Thoracic aorta (tissue), 2 donors: ENCODE measurements around the gene SOX8. TPM values are rescaled to one million over a fixed set of nuclear protein-coding genes. Genes with fewer than 3 reads are reported as not detected.

Source experiments
- ATAC-seq: fragments of 150-250 bp; one replicate; pipeline ENCODE4 v1.8.0; 2017; ENCODE audit warnings: low read depth; ENCODE audit not compliant: insufficient number of reproducible peaks, low FRiP score
- DNase-seq: peaks from one replicate; pipeline ENCODE4 v3.0.0-alpha.2; 2020; ENCODE audit warnings: low spot score
- H3K27ac ChIP-seq, 2 donors: fragments of 200-600 bp; sonication (generic); 1 replicate in 1 of 2; 2 replicates in 1 of 2; pipeline ENCODE4 v1.5.1; 2016; ENCODE audit warnings: mild to moderate bottlenecking in 2 of 2, moderate library complexity in 2 of 2
- H3K27me3 ChIP-seq: fragments of 200-600 bp; sonication (generic); replicated peaks from 2 replicates; pipeline ENCODE4 v1.6.0; 2016; ENCODE audit warnings: mild to moderate bottlenecking; ENCODE audit not compliant: insufficient read depth
- H3K36me3 ChIP-seq: fragments of 200-600 bp; sonication (generic); one replicate; pipeline ENCODE4 v1.5.1; 2016
- H3K4me1 ChIP-seq, 2 donors: fragments of 200-600 bp; sonication (generic); 1 replicate in 1 of 2; 2 replicates in 1 of 2; pipeline versions ENCODE4 v1.5.1 to v1.6.0; 2016; ENCODE audit warnings: low read depth in 2 of 2, mild to moderate bottlenecking in 1 of 2; ENCODE audit not compliant: control insufficient read depth in 1 of 2
- H3K4me3 ChIP-seq: fragments of 200-600 bp; sonication (generic); 2 replicates; pipeline ENCODE4 v1.5.1; 2016; ENCODE audit warnings: mild to moderate bottlenecking
- H3K9me3 ChIP-seq: fragments of 200-600 bp; sonication (generic); 2 replicates; pipeline ENCODE4 v1.5.1; 2016
- CTCF ChIP-seq: fragments of 200-600 bp; sonication (generic); IDR thresholded peaks from one replicate; pipeline ENCODE4 v1.5.1; 2019; ENCODE audit warnings: antibody characterized with exemption
- total RNA-seq, 2 donors: library from RNA; depleted of rRNA; stranded (reverse); fragments of >200 nt; gene quantifications; one replicate each; pipeline versions ENCODE4 v1.1.0 to v1.2.3, GENCODE V29; 2016

SOX8 gene
- total RNA-seq, 2 donors from 2014 or later: 5.7 to 10.1 TPM

- Histone ChIP-seq H3K36me3 (no peaks in the 10 kb centered on the region), H3K27ac (peak overlapping the region; percentile 86 to 98), H3K27me3 (no peaks in the 10 kb centered on the region), H3K4me3 (no peak overlapping the region), H3K4me1 (peaks cover 21 to 61% of the 10 kb centered on the region in 2 donors), H3K9me3 (no peaks in the 10 kb centered on the region)
- no peak for ATAC-seq
- DNase-seq: no peak
- no peak for TF ChIP-seq CTCF
Observed at GRCh38 chr16:977896-978295, 3.7 kb upstream of the SOX8 start.

GRCh38 chr16:978403-978802, 3.2 kb upstream of the SOX8 start:
- ATAC-seq: no peak
- DNase-seq: no peak
- Histone ChIP-seq H3K27me3 (no peaks in the 10 kb centered on the region), H3K27ac (no peak overlapping the region), H3K9me3 (no peaks in the 10 kb centered on the region), H3K36me3 (no peaks in the 10 kb centered on the region), H3K4me1 (peaks cover 21 to 65% of the 10 kb centered on the region in 2 donors), H3K4me3 (no peak overlapping the region)
- no peak for TF ChIP-seq CTCF

- Histone ChIP-seq H3K4me3 (no peak overlapping the region), H3K27ac (no peak overlapping the region), H3K4me1 (peaks cover 21 to 65% of the 10 kb centered on the region in 2 donors), H3K36me3 (no peaks in the 10 kb centered on the region), H3K27me3 (no peaks in the 10 kb centered on the region), H3K9me3 (no peaks in the 10 kb centered on the region)
- DNase-seq: no peak
- no peak for TF ChIP-seq CTCF
- no peak for ATAC-seq
Observed at GRCh38 chr16:979147-979546, 2.4 kb upstream of the SOX8 start.

- Histone ChIP-seq H3K27ac (no peak overlapping the region), H3K27me3 (no peaks in the 10 kb centered on the region), H3K4me3 (peak overlapping the region; percentile 73), H3K36me3 (no peaks in the 10 kb centered on the region), H3K4me1 (peaks cover 21 to 65% of the 10 kb centered on the region in 2 donors), H3K9me3 (no peaks in the 10 kb centered on the region)
- ATAC-seq (no peak), DNase-seq (no peak)
- TF ChIP-seq CTCF: no peak
Observed at GRCh38 chr16:979859-980594, 1.5 kb upstream of the SOX8 start.

GRCh38 chr16:980595-980854, 1.0 kb upstream of the SOX8 start:
- H3K27ac ChIP-seq: no peak overlapping the region
- TF ChIP-seq CTCF: no peak
- peaks cover 21 to 61% of the 10 kb centered on the region in 2 donors for H3K4me1 ChIP-seq
- H3K4me3 ChIP-seq: peak overlapping the region; percentile 73
- H3K27me3 ChIP-seq: no peaks in the 10 kb centered on the region
- DNase-seq: no peak
- H3K9me3 ChIP-seq: no peaks in the 10 kb centered on the region
- no peaks in the 10 kb centered on the region for H3K36me3 ChIP-seq
- no peak for ATAC-seq
